ENCODE data around the gene ESR1.

The ESR1 gene

GRCh38 chr6:152078804-152079203, 271.3 kb downstream of the ESR1 start:
- TF ChIP-seq CTCF (IDR thresholded peaks at IDR 0.05; ENCODE audit: low read depth, low read length, missing control alignments) = no peak
- no peak for DNase-seq (ENCODE audit: low read depth)
- H3K4me3 ChIP-seq (ENCODE audit: low read depth, low read length) = no peak overlapping the region
- in situ Hi-C loops (cut with HindIII; ENCODE audit: low sequenced_read_pairs) = no loop called here

GRCh38 chr6:152085451-152085921, 278.0 kb downstream of the ESR1 start:
- no peak for TF ChIP-seq CTCF (IDR thresholded peaks at IDR 0.05; ENCODE audit: low read depth, low read length, missing control alignments)
- in situ Hi-C loops (cut with HindIII; ENCODE audit: low sequenced_read_pairs) = no loop called here
- DNase-seq (ENCODE audit: low read depth) = no peak
- H3K4me3 ChIP-seq (ENCODE audit: low read depth, low read length) = no peak overlapping the region

- in situ Hi-C loops (cut with HindIII; ENCODE audit: low sequenced_read_pairs) = no loop called here
- H3K4me3 ChIP-seq (ENCODE audit: low read depth, low read length) = no peak overlapping the region
- no peak for TF ChIP-seq CTCF (IDR thresholded peaks at IDR 0.05; ENCODE audit: low read depth, low read length, missing control alignments)
- DNase-seq (ENCODE audit: low read depth) = no peak
Observed at GRCh38 chr6:152086223-152086873, 278.9 kb downstream of the ESR1 start.

GRCh38 chr6:152087096-152087495, 279.6 kb downstream of the ESR1 start:
- H3K4me3 ChIP-seq (ENCODE audit: low read depth, low read length) = no peak overlapping the region
- TF ChIP-seq CTCF (IDR thresholded peaks at IDR 0.05; ENCODE audit: low read depth, low read length, missing control alignments) = no peak
- in situ Hi-C loops (cut with HindIII; ENCODE audit: low sequenced_read_pairs) = no loop called here
- DNase-seq (ENCODE audit: low read depth) = peak; percentile 73

GRCh38 chr6:152087701-152088100, 280.2 kb downstream of the ESR1 start:
- TF ChIP-seq CTCF (IDR thresholded peaks at IDR 0.05; ENCODE audit: low read depth, low read length, missing control alignments) = no peak
- in situ Hi-C loops (cut with HindIII; ENCODE audit: low sequenced_read_pairs) = no loop called here
- H3K4me3 ChIP-seq (ENCODE audit: low read depth, low read length) = no peak overlapping the region
- DNase-seq (ENCODE audit: low read depth) = peak; percentile 37

- H3K4me3 ChIP-seq (ENCODE audit: low read depth, low read length) = no peak overlapping the region
- in situ Hi-C loops (cut with HindIII; ENCODE audit: low sequenced_read_pairs) = no loop called here
- TF ChIP-seq CTCF (IDR thresholded peaks at IDR 0.05; ENCODE audit: low read depth, low read length, missing control alignments) = no peak
- DNase-seq (ENCODE audit: low read depth) = no peak
Observed at GRCh38 chr6:152089992-152090391, 282.5 kb downstream of the ESR1 start.

Measured in astrocyte of the cerebellum (primary cell).